ENCODE data around the gene ULK4.

ULK4 gene

DNA sequence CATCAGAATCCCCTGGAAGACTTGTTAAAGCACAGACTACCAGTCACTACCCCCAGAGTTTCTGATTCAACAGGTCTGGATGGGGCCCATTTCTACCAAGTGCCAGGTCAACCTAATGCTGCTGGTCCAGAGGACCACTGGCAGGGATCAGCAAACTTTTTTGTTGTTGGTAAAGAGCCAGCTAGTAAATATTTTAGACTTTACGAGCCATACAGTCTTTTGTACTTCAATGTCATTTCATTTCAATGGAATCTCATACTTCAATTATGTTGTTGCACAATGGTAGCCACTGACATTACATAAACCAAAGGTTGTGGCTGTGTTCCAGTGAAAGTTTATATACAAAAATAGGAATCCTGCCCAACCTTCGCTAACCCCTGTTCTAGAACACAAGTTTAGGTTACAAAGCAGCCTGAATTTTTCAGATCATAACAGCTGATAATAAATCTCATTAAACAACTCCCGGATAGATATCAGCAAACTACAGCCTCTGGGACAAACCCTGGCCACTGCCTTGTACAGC lies 28.7 kb downstream of the ULK4 start:
- DNase-seq (ENCODE audit: low read depth): no peak
- H3K4me3 ChIP-seq (ENCODE audit: low read depth, low read length): no peak overlapping the region
- TF ChIP-seq, protein P1, sequence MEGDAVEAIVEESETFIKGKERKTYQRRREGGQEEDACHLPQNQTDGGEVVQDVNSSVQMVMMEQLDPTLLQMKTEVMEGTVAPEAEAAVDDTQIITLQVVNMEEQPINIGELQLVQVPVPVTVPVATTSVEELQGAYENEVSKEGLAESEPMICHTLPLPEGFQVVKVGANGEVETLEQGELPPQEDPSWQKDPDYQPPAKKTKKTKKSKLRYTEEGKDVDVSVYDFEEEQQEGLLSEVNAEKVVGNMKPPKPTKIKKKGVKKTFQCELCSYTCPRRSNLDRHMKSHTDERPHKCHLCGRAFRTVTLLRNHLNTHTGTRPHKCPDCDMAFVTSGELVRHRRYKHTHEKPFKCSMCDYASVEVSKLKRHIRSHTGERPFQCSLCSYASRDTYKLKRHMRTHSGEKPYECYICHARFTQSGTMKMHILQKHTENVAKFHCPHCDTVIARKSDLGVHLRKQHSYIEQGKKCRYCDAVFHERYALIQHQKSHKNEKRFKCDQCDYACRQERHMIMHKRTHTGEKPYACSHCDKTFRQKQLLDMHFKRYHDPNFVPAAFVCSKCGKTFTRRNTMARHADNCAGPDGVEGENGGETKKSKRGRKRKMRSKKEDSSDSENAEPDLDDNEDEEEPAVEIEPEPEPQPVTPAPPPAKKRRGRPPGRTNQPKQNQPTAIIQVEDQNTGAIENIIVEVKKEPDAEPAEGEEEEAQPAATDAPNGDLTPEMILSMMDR (IDR thresholded peaks at IDR 0.05; ENCODE audit: insufficient read depth, low read depth, low read length, missing control alignments): no peak

DNA sequence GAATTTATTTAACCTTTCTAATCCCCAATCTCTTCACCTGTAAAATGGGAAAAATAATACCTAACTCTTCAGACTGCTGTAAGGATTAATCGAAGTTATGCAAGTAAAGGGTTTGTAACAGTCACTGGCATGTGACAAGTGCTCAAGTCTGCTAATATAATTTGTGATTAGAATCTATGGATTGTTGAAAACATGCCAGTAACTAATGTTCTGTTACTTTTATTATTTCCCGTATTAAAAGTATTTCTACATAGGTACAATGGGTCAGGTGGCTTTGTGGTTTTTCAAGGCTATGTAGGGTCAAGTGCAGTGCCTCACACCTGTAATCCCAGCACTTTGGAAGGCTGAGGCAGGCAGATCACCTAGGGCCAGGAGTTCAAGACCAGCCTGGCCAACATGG lies 29.4 kb downstream of the ULK4 start:
- no peak overlapping the region for H3K4me3 ChIP-seq (ENCODE audit: low read depth, low read length)
- no peak for DNase-seq (ENCODE audit: low read depth)
- TF ChIP-seq, protein P1 (IDR thresholded peaks at IDR 0.05; ENCODE audit: insufficient read depth, low read depth, low read length, missing control alignments): no peak

DNA sequence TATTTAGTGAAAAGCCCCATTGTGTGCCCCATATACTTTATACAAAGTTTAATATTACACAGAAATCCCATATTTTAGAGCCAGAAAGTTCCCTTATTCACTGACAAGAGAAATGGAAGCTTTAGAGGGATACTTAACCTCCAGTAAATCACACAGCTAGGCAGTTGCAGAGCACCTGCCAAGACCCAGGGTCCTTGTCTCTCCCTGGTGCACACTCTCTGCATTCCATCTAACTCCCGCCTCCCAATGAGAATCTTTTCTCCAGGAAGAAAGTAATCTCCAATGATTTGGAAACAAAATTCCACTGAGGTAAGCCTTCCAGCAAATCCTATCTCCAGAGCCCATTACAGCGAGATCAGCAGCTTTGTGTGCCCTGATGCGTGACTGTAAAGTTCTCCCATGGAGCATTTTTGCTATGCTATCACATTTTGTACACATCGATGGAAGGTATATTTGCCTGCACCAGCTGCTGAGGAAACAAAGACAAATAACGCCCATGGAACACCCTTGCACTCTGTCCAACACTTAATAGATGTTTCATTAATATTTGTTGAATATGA lies 41.4 kb downstream of the ULK4 start:
- no peak for DNase-seq (ENCODE audit: low read depth)

DNA sequence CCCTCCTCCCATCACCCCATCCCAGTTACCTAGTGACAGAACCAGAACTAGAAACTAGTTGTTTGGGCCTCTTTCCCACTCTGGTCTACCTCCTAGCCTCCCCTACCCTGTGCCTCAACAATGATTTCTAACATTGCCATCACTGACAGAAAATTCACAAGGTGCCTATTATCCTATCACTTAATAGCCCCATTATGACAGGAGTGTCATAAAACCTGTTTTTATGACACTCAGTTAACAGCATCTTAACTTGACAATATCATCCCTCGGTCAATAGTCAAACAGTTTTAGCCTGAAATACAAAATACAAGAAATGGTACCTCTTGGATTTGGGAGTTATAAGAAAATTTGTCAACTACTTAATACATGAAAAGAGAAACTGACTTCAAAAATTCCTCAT lies 46.5 kb downstream of the ULK4 start:
- DNase-seq (ENCODE audit: low read depth): no peak
- H3K4me3 ChIP-seq (ENCODE audit: low read depth, low read length): no peak overlapping the region
- TF ChIP-seq, protein P1 (IDR thresholded peaks at IDR 0.05; ENCODE audit: insufficient read depth, low read depth, low read length, missing control alignments): no peak

More for the DNA sequence above, 41.4 kb downstream of the ULK4 start:
- TF ChIP-seq, protein P1 (IDR thresholded peaks at IDR 0.05; ENCODE audit: insufficient read depth, low read depth, low read length, missing control alignments): no peak
- H3K4me3 ChIP-seq (ENCODE audit: low read depth, low read length): no peak overlapping the region

DNA sequence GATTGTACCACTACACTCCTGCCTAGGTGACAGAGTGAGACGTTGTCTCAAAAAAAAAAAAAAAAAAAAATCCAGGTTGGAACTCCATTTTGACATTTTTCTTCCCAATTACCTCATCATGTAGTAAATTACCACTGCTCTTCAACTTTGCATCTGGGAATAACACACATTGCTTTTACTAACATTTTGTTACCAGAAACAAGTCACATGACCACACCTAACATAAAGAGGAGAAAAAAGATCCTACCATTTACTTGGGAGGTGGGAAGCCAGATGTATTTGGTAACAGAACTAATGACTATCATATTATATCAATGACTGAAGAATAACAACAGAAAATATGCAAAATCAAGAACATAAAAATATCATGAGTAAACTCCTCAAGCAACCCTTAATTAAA lies 49.6 kb downstream of the ULK4 start:
- TF ChIP-seq, protein P1 (IDR thresholded peaks at IDR 0.05; ENCODE audit: insufficient read depth, low read depth, low read length, missing control alignments): no peak
- H3K4me3 ChIP-seq (ENCODE audit: low read depth, low read length): no peak overlapping the region
- no peak for DNase-seq (ENCODE audit: low read depth)

DNA sequence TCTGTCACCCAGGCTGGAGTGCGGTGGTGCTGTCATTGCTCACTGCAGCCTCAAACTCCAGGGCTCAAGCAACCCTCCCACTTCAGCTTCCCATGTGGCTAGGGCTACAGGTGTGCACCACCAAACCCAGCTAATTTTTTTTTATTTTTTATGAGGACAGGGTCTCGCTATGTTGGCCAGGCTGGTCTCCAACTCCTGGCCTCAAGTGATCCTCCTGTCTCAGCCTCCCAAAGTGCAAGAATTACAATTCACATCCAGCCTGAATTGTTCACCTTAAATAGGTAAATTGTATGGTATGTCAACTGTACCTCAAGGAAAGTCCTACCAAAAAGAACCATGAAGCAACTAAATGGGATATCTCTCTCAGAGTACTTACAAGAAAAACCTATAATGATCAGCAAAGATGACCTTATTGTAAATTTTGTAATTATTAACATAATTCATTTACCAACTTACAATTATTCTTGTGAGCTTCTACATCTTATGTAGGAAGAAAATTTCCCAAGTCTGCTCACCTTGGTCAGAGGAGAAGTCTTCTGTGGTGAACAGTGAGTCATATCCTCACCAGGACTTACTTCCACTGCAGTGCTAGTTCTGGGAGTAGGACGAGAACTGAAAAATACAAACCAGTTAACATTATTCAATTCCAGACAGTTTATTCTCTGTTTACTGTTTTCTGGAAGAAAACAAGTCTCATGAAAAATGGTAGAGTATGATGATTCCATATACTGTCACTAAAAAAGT lies 54.4 kb downstream of the ULK4 start:
- TF ChIP-seq, protein P1 (IDR thresholded peaks at IDR 0.05; ENCODE audit: insufficient read depth, low read depth, low read length, missing control alignments): no peak
- no peak overlapping the region for H3K4me3 ChIP-seq (ENCODE audit: low read depth, low read length)
- DNase-seq (ENCODE audit: low read depth): peak; percentile 3
